ENCODE results near the gene TTF2.

- TF ChIP-seq POLR2AphosphoS5 (IDR thresholded peaks at IDR 0.05; ENCODE audit: borderline replicate concordance, low read depth, low read length) (no peak), EZH2 (IDR thresholded peaks at IDR 0.05) (no peak)
These were observed 33.9 kb downstream of the TTF2 start for GRCh38 chr1:117093870-117094621.
